GM23248 (cell line): Measurements from ENCODE around the gene ERGIC1. TPM values are rescaled to one million over a fixed set of nuclear protein-coding genes. Genes with fewer than 3 reads are reported as not detected.

Source experiments
- DNase-seq: peaks from one replicate; pipeline ENCODE4 v3.0.0-alpha.2; 2015
- H2AFZ ChIP-seq: fragments of 200-600 bp; sonication (generic); 2 replicates; pipeline ENCODE4 v1.6.1; 2016; ENCODE audit warnings: antibody characterized with exemption
- H3F3A ChIP-seq: fragments of 200-600 bp; sonication (generic); 2 replicates; pipeline ENCODE4 v1.6.1; 2016; ENCODE audit warnings: mild to moderate bottlenecking, antibody characterized with exemption, mixed run types; ENCODE audit not compliant: insufficient read depth
- H3K27ac ChIP-seq: fragments of 200-600 bp; sonication (generic); 2 replicates; pipeline ENCODE4 v1.5.1; 2016; ENCODE audit warnings: mild to moderate bottlenecking
- H3K27me3 ChIP-seq: fragments of 200-600 bp; sonication (generic); replicated peaks from 2 replicates; pipeline ENCODE4 v1.6.1; 2016; ENCODE audit warnings: mild to moderate bottlenecking; ENCODE audit not compliant: insufficient read depth
- H3K36me3 ChIP-seq: fragments of 200-600 bp; sonication (generic); 2 replicates; pipeline ENCODE4 v1.6.1; 2016; ENCODE audit warnings: low read depth, mild to moderate bottlenecking
- H3K4me1 ChIP-seq: fragments of 200-600 bp; sonication (generic); 2 replicates; pipeline ENCODE4 v1.6.1; 2016; ENCODE audit warnings: mild to moderate bottlenecking; ENCODE audit not compliant: insufficient read depth
- H3K4me2 ChIP-seq: fragments of 200-600 bp; sonication (generic); one replicate; pipeline ENCODE4 v1.6.1; 2016; ENCODE audit warnings: mild to moderate bottlenecking; ENCODE audit not compliant: unreplicated experiment
- H3K4me3 ChIP-seq: fragments of 200-600 bp; sonication (generic); 2 replicates; pipeline ENCODE4 v1.5.1; 2016; ENCODE audit warnings: mild to moderate bottlenecking
- H3K79me2 ChIP-seq: fragments of 200-600 bp; sonication (generic); 2 replicates; pipeline ENCODE4 v1.6.1; 2016; ENCODE audit warnings: mild to moderate bottlenecking; ENCODE audit not compliant: insufficient read depth
- H3K9ac ChIP-seq: fragments of 200-600 bp; sonication (generic); 2 replicates; pipeline ENCODE4 v1.6.1; 2016; ENCODE audit warnings: mild to moderate bottlenecking
- H3K9me2 ChIP-seq: fragments of 200-600 bp; sonication (generic); 2 replicates; pipeline ENCODE4 v1.6.1; 2016; ENCODE audit warnings: mixed run types, mild to moderate bottlenecking, moderate library complexity; ENCODE audit not compliant: insufficient read depth
- H3K9me3 ChIP-seq: fragments of 200-600 bp; sonication (generic); one replicate; pipeline ENCODE4 v1.6.1; 2017; ENCODE audit warnings: low read depth
- H4K20me1 ChIP-seq: fragments of 200-600 bp; sonication (generic); 2 replicates; pipeline ENCODE4 v1.6.0; 2016; ENCODE audit not compliant: insufficient read depth
- EZH2 ChIP-seq: fragments of 200-600 bp; sonication (generic); IDR thresholded peaks from 2 replicates; pipeline ENCODE4 v1.6.1; 2018; ENCODE audit warnings: antibody characterized with exemption, mild to moderate bottlenecking; ENCODE audit not compliant: insufficient read depth, poor library complexity, severe bottlenecking
- EZH2phosphoT487 ChIP-seq: fragments of 200-600 bp; sonication (generic); IDR thresholded peaks from 2 replicates; pipeline ENCODE4 v1.6.1; 2018; ENCODE audit warnings: antibody characterized with exemption, moderate library complexity, mild to moderate bottlenecking, low read depth; ENCODE audit not compliant: insufficient read depth
- WGBS, 2 experiments: methylation state at CpG; one replicate each; pipeline ENCODE4 v1.1.6; 2015 to 2017; ENCODE audit warnings: low lambda C conversion rate in 2 of 2, low coverage in 1 of 2; ENCODE audit errors: missing lambda C conversion rate in 2 of 2; 5-methylcytosine and 5-hydroxymethylcytosine counted together
- in situ Hi-C: fragments of 300-500 bp; cut with MboI; formaldehyde crosslinking; loops from 2 replicates; pipeline ENCODE4 v1.15.0; 2020
- polyA plus RNA-seq: library from polyadenylated mRNA; unstranded; fragments of >200 nt; fragmentation: Nextera tagmentation; extraction: Ambion mirVana; gene quantifications from 2 replicates; pipeline ENCODE4 v1.2.1, GENCODE V29; 2016
- total RNA-seq: library from RNA; depleted of rRNA; stranded (reverse); fragments of >200 nt; shearing (Covaris generic); gene quantifications from 2 replicates; pipeline ENCODE4 v1.2.3, GENCODE V29; 2014

The ERGIC1 gene
- total and polyA plus RNA-seq, 2 experiments from 2014 or later, result 66.4 to 235 TPM

DNA sequence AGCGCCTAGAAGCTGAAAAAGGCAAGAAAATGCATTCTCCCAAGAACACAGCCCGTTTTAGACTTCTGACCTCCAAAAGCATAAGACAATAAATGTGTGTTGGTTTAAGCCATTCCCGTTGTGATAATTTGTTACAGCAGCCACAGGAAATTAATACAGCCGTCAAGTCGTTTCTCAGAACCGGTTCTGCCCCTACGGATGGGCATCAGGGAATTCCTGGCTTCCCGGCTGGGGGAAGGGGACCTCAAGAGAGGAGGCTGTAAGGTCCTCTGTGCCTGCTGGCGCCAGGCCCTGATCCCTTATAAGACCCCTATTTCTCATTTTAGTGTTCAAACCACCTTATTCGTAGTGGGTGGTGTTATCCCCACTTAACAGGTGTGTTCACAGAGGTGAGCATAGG lies 74.6 kb downstream of the ERGIC1 start:
- peaks cover 46% of the 10 kb centered on the region for H3K4me1 ChIP-seq

GRCh38 chr5:172909931-172910502 lies 76.0 kb downstream of the ERGIC1 start:
- no peak overlapping the region for H3K4me3 ChIP-seq
- WGBS, 2 experiments, result 6% methylated on average over 8 of the region's 8 CpGs
- peaks cover 41% of the 10 kb centered on the region for H3F3A ChIP-seq
- TF ChIP-seq EZH2 (no peak), EZH2phosphoT487 (no peak)
- peaks cover 32% of the 10 kb centered on the region for H3K4me1 ChIP-seq
- peak overlapping the region; percentile 79 for H3K9ac ChIP-seq
- H3K9me3 ChIP-seq, result no peaks in the 10 kb centered on the region
- H3K79me2 ChIP-seq, result peaks cover 18% of the 10 kb centered on the region; the same call in 1 of the 2 replicates
- no peaks in the 10 kb centered on the region for H3K9me2 ChIP-seq
- peak overlapping the region; percentile 97 for H3K27ac ChIP-seq
- peak; percentile 94 for DNase-seq
- in situ Hi-C loops, result loop anchor here (10.0 kb wide), 1 partner anchor 135 kb away; the partner anchor contains the start of gene DUSP1
- H3K27me3 ChIP-seq, result no peaks in the 10 kb centered on the region
- no peaks in the 10 kb centered on the region for H4K20me1 ChIP-seq
- H3K4me2 ChIP-seq, result peak overlapping the region; percentile 3
- no peak overlapping the region for H2AFZ ChIP-seq
- H3K36me3 ChIP-seq, result peaks cover 10% of the 10 kb centered on the region; the same call in 1 of the 2 replicates

More for the DNA sequence above, 74.6 kb downstream of the ERGIC1 start:
- TF ChIP-seq EZH2, result no peak
- TF ChIP-seq EZH2phosphoT487, result no peak
- peaks cover 15% of the 10 kb centered on the region; the same call in 1 of the 2 replicates for H3K79me2 ChIP-seq
- H3K27me3 ChIP-seq, result no peaks in the 10 kb centered on the region
- no peak overlapping the region for H2AFZ ChIP-seq
- H3K4me3 ChIP-seq, result no peak overlapping the region
- H3K27ac ChIP-seq, result no peak overlapping the region
- H3K4me2 ChIP-seq, result no peak overlapping the region
- no peak for DNase-seq
- no peaks in the 10 kb centered on the region for H3K9me3 ChIP-seq
- H3K9ac ChIP-seq, result no peak overlapping the region
- H3K36me3 ChIP-seq, result peaks cover 8% of the 10 kb centered on the region; the same call in 1 of the 2 replicates
- 88% methylated on average over 10 of the region's 10 CpGs for WGBS, 2 experiments
- in situ Hi-C loops, result loop anchor here (10.0 kb wide), 1 partner anchor 134 kb away; the partner anchor contains the start of gene DUSP1
- H4K20me1 ChIP-seq, result no peaks in the 10 kb centered on the region
- H3F3A ChIP-seq, result peaks cover 53% of the 10 kb centered on the region
- no peaks in the 10 kb centered on the region for H3K9me2 ChIP-seq

DNA sequence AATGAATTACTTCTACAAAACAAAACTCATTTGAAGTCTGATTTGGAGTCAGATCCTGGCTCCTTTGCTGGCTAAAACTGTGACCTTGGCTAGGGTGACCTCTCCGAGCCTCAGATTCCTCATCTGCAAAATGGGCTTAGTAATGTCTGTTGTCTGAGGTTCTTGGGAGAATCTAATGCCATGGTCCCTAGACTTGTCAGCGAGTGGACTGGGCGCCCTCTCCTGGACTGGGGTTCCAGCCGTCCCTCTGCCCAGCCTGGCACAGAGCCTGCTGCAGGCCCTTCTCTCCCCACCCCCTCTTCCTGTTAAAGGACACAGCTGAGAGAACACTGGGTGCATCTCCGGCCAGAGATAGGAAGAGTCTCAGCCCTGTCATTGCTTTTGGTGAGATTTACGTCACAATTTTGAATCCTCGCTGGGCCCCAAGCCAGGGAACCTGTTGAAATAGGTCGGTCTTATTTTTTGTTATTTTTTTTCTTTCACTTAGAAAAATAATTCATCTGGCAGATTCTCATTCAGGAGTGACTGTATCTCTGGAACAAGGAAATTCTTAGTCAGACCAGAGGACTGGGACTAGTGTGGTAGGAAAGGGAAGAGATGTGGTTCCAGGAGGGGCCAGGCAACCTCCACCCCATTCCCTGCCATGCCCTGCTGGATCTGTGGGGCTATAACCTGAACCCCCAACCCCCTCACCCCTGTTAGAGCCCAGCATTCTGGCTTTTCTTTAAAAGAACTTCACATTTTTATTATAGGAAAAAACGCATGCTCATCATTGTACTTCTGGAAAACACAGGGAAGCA lies 77.0 kb downstream of the ERGIC1 start:
- H3K27me3 ChIP-seq, result no peaks in the 10 kb centered on the region
- H4K20me1 ChIP-seq, result no peaks in the 10 kb centered on the region
- H3K4me3 ChIP-seq, result no peak overlapping the region
- H3K9ac ChIP-seq, result peak overlapping the region; percentile 79
- H3K27ac ChIP-seq, result peak overlapping the region; percentile 97
- TF ChIP-seq EZH2phosphoT487 (no peak), EZH2 (no peak)
- no peaks in the 10 kb centered on the region for H3K9me2 ChIP-seq
- peaks cover 27% of the 10 kb centered on the region for H3K4me1 ChIP-seq
- no peaks in the 10 kb centered on the region for H3K9me3 ChIP-seq
- peaks cover 38% of the 10 kb centered on the region for H3F3A ChIP-seq
- peaks cover 16% of the 10 kb centered on the region; the same call in 1 of the 2 replicates for H3K79me2 ChIP-seq
- peaks cover 17% of the 10 kb centered on the region for H3K36me3 ChIP-seq
- peak; percentile 95 for DNase-seq
- 13 to 24% methylated on average over 9 of the region's 9 CpGs for WGBS, 2 experiments
- no peak overlapping the region for H2AFZ ChIP-seq
- in situ Hi-C loops, result no loop called here
- H3K4me2 ChIP-seq, result peak overlapping the region; percentile 34

- Histone ChIP-seq H3K79me2 (peaks cover 12% of the 10 kb centered on the region; the same call in 1 of the 2 replicates), H3K36me3 (peaks cover 18% of the 10 kb centered on the region), H3K9me3 (no peaks in the 10 kb centered on the region), H3K27me3 (no peaks in the 10 kb centered on the region), H3K4me3 (no peak overlapping the region), H3K4me2 (peak overlapping the region; percentile 34), H3K9ac (peak overlapping the region; percentile 79), H3F3A (peaks cover 38% of the 10 kb centered on the region), H2AFZ (no peak overlapping the region), H3K9me2 (no peaks in the 10 kb centered on the region), H4K20me1 (no peaks in the 10 kb centered on the region), H3K4me1 (peaks cover 27% of the 10 kb centered on the region), H3K27ac (peak overlapping the region; percentile 97)
- peak; percentile 34 for DNase-seq
- in situ Hi-C loops, result no loop called here
- no peak for TF ChIP-seq EZH2
- TF ChIP-seq EZH2phosphoT487, result no peak
- 6 to 14% methylated on average over 2 of the region's 2 CpGs for WGBS, 2 experiments
Measured at GRCh38 chr5:172911628-172911880, 77.5 kb downstream of the ERGIC1 start.
